Measurements from ENCODE around the gene ZCCHC24.
"Not testable (repeated sequence)": the region's sequence is repeated elsewhere in the genome, so short reads cannot be mapped to it uniquely, and the experiment has no call there.

The ZCCHC24 gene

GRCh38 chr10:79345241-79346011 is 100.0 kb downstream of the ZCCHC24 start:
- no peak for ATAC-seq (replicated peaks; ENCODE audit: extremely low read depth, poor library complexity, severe bottlenecking)
- Mint-ChIP-seq H3K27ac (ENCODE audit: low read depth) (peak overlapping the region; percentile 41), H3K27me3 (no peaks in the 10 kb centered on the region)

GRCh38 chr10:79344502-79345195 is 100.8 kb downstream of the ZCCHC24 start:
- peak overlapping the region; percentile 78 for H3K27ac Mint-ChIP-seq (ENCODE audit: low read depth)
- H3K4me3 Mint-ChIP-seq: no peak overlapping the region
- H3K4me1 Mint-ChIP-seq: peaks cover 31% of the 10 kb centered on the region
- peaks cover 2% of the 10 kb centered on the region for H3K36me3 Mint-ChIP-seq (ENCODE audit: insufficient read depth)
- H3K27me3 Mint-ChIP-seq: no peaks in the 10 kb centered on the region
- H3K9me3 Mint-ChIP-seq: no peaks in the 10 kb centered on the region
- no peak for ATAC-seq (replicated peaks; ENCODE audit: extremely low read depth, poor library complexity, severe bottlenecking)
- no peak for DNase-seq (ENCODE audit: low spot score in 2 of 2)

More at GRCh38 chr10:79345241-79346011, 100.0 kb downstream of the ZCCHC24 start:
- H3K36me3 Mint-ChIP-seq (ENCODE audit: insufficient read depth): peaks cover 7% of the 10 kb centered on the region
- no peaks in the 10 kb centered on the region for H3K9me3 Mint-ChIP-seq
- H3K4me3 Mint-ChIP-seq: no peak overlapping the region
- peaks cover 36% of the 10 kb centered on the region for H3K4me1 Mint-ChIP-seq
- peak in 1 of 2 donors; percentile 8 for DNase-seq (ENCODE audit: low spot score in 2 of 2)

GRCh38 chr10:79342811-79343561 is 102.4 kb downstream of the ZCCHC24 start:
- DNase-seq (ENCODE audit: low spot score in 2 of 2) (no peak), ATAC-seq (replicated peaks; ENCODE audit: extremely low read depth, poor library complexity, severe bottlenecking) (no peak)
- Mint-ChIP-seq H3K27me3 (no peaks in the 10 kb centered on the region), H3K4me1 (peaks cover 14% of the 10 kb centered on the region), H3K4me3 (no peak overlapping the region), H3K9me3 (no peaks in the 10 kb centered on the region), H3K27ac (ENCODE audit: low read depth) (no peak overlapping the region), H3K36me3 (ENCODE audit: insufficient read depth) (peaks cover 3% of the 10 kb centered on the region)

GRCh38 chr10:79342295-79342761 is 103.1 kb downstream of the ZCCHC24 start:
- DNase-seq (ENCODE audit: low spot score in 2 of 2) (no peak), ATAC-seq (replicated peaks; ENCODE audit: extremely low read depth, poor library complexity, severe bottlenecking) (no peak)
- Mint-ChIP-seq H3K27me3 (no peaks in the 10 kb centered on the region), H3K4me1 (peaks cover 11% of the 10 kb centered on the region), H3K36me3 (ENCODE audit: insufficient read depth) (peaks cover 2% of the 10 kb centered on the region), H3K9me3 (no peaks in the 10 kb centered on the region), H3K27ac (ENCODE audit: low read depth) (no peak overlapping the region), H3K4me3 (no peak overlapping the region)

GRCh38 chr10:79340646-79341244 is 104.7 kb downstream of the ZCCHC24 start:
- no peak for ATAC-seq (replicated peaks; ENCODE audit: extremely low read depth, poor library complexity, severe bottlenecking)
- H3K4me1 Mint-ChIP-seq: peaks cover 15% of the 10 kb centered on the region
- H3K27me3 Mint-ChIP-seq: no peaks in the 10 kb centered on the region
- no peak overlapping the region for H3K4me3 Mint-ChIP-seq
- H3K36me3 Mint-ChIP-seq (ENCODE audit: insufficient read depth): peaks cover 2% of the 10 kb centered on the region
- DNase-seq (ENCODE audit: low spot score in 2 of 2): no peak
- peak overlapping the region; percentile 54 for H3K27ac Mint-ChIP-seq (ENCODE audit: low read depth)
- H3K9me3 Mint-ChIP-seq: no peaks in the 10 kb centered on the region

GRCh38 chr10:79339266-79339665 is 106.2 kb downstream of the ZCCHC24 start:
- DNase-seq (ENCODE audit: low spot score in 2 of 2) (no peak), ATAC-seq (replicated peaks; ENCODE audit: extremely low read depth, poor library complexity, severe bottlenecking) (no peak)
- H3K9me3 Mint-ChIP-seq: no peaks in the 10 kb centered on the region
- peaks cover 2% of the 10 kb centered on the region for H3K36me3 Mint-ChIP-seq (ENCODE audit: insufficient read depth)
- H3K4me3 Mint-ChIP-seq: no peak overlapping the region
- peaks cover 15% of the 10 kb centered on the region for H3K4me1 Mint-ChIP-seq
- H3K27ac Mint-ChIP-seq (ENCODE audit: low read depth): peak overlapping the region; percentile 52
- no peaks in the 10 kb centered on the region for H3K27me3 Mint-ChIP-seq

- H3K4me1 Mint-ChIP-seq; H3K27ac Mint-ChIP-seq (ENCODE audit: low read depth); H3K4me3 Mint-ChIP-seq; DNase-seq (ENCODE audit: low spot score in 2 of 2); H3K9me3 Mint-ChIP-seq; ATAC-seq (replicated peaks; ENCODE audit: extremely low read depth, poor library complexity, severe bottlenecking); H3K27me3 Mint-ChIP-seq; H3K36me3 Mint-ChIP-seq (ENCODE audit: insufficient read depth): not testable (repeated sequence)
Measured at GRCh38 chr10:79337783-79338469, 107.5 kb downstream of the ZCCHC24 start.

GRCh38 chr10:79336739-79337138 is 108.7 kb downstream of the ZCCHC24 start:
- no peaks in the 10 kb centered on the region for H3K9me3 Mint-ChIP-seq
- peaks cover 9% of the 10 kb centered on the region for H3K4me1 Mint-ChIP-seq
- H3K27me3 Mint-ChIP-seq: no peaks in the 10 kb centered on the region
- peaks cover 4% of the 10 kb centered on the region for H3K36me3 Mint-ChIP-seq (ENCODE audit: insufficient read depth)
- ATAC-seq (replicated peaks; ENCODE audit: extremely low read depth, poor library complexity, severe bottlenecking) (no peak), DNase-seq (ENCODE audit: low spot score in 2 of 2) (no peak)
- no peak overlapping the region for H3K4me3 Mint-ChIP-seq
- H3K27ac Mint-ChIP-seq (ENCODE audit: low read depth): no peak overlapping the region

GRCh38 chr10:79336276-79336675 is 109.1 kb downstream of the ZCCHC24 start:
- Mint-ChIP-seq H3K9me3 (no peaks in the 10 kb centered on the region), H3K4me1 (peaks cover 12% of the 10 kb centered on the region), H3K27ac (ENCODE audit: low read depth) (no peak overlapping the region), H3K36me3 (ENCODE audit: insufficient read depth) (peaks cover 4% of the 10 kb centered on the region), H3K4me3 (no peak overlapping the region), H3K27me3 (no peaks in the 10 kb centered on the region)
- DNase-seq (ENCODE audit: low spot score in 2 of 2): no peak
- no peak for ATAC-seq (replicated peaks; ENCODE audit: extremely low read depth, poor library complexity, severe bottlenecking)

- no peak for ATAC-seq (replicated peaks; ENCODE audit: extremely low read depth, poor library complexity, severe bottlenecking)
- H3K27me3 Mint-ChIP-seq: no peaks in the 10 kb centered on the region
- H3K4me3 Mint-ChIP-seq: no peak overlapping the region
- peaks cover 4% of the 10 kb centered on the region for H3K36me3 Mint-ChIP-seq (ENCODE audit: insufficient read depth)
- no peak for DNase-seq (ENCODE audit: low spot score in 2 of 2)
- H3K27ac Mint-ChIP-seq (ENCODE audit: low read depth): no peak overlapping the region
- H3K4me1 Mint-ChIP-seq: peaks cover 12% of the 10 kb centered on the region
- H3K9me3 Mint-ChIP-seq: no peaks in the 10 kb centered on the region
Measured at GRCh38 chr10:79335470-79336235, 109.8 kb downstream of the ZCCHC24 start.

GRCh38 chr10:79335094-79335469 is 110.3 kb downstream of the ZCCHC24 start:
- Mint-ChIP-seq H3K4me1 (peaks cover 12% of the 10 kb centered on the region), H3K36me3 (ENCODE audit: insufficient read depth) (peaks cover 4% of the 10 kb centered on the region), H3K4me3 (no peak overlapping the region), H3K27me3 (no peaks in the 10 kb centered on the region), H3K9me3 (no peaks in the 10 kb centered on the region), H3K27ac (ENCODE audit: low read depth) (no peak overlapping the region)
- ATAC-seq (replicated peaks; ENCODE audit: extremely low read depth, poor library complexity, severe bottlenecking) (no peak), DNase-seq (ENCODE audit: low spot score in 2 of 2) (no peak)

All from central memory CD8-positive, alpha-beta T cell (primary cell).